HL-60/S4 treated with retinoic acid at 250 ng/mL for 4 days and 3 days (cell line): ENCODE measurements around the gene LTA.
"Not testable (repeated sequence)": the region's sequence is repeated elsewhere in the genome, so short reads cannot be mapped to it uniquely, and the experiment has no call there.

ENCODE experiments used
- in situ Hi-C: fragments of 300-500 bp; cut with MboI; formaldehyde crosslinking; loops from 2 replicates; pipeline ENCODE4 v1.7.0; 2022; ENCODE audit warnings: low sequenced_read_pairs

LTA gene

DNA sequence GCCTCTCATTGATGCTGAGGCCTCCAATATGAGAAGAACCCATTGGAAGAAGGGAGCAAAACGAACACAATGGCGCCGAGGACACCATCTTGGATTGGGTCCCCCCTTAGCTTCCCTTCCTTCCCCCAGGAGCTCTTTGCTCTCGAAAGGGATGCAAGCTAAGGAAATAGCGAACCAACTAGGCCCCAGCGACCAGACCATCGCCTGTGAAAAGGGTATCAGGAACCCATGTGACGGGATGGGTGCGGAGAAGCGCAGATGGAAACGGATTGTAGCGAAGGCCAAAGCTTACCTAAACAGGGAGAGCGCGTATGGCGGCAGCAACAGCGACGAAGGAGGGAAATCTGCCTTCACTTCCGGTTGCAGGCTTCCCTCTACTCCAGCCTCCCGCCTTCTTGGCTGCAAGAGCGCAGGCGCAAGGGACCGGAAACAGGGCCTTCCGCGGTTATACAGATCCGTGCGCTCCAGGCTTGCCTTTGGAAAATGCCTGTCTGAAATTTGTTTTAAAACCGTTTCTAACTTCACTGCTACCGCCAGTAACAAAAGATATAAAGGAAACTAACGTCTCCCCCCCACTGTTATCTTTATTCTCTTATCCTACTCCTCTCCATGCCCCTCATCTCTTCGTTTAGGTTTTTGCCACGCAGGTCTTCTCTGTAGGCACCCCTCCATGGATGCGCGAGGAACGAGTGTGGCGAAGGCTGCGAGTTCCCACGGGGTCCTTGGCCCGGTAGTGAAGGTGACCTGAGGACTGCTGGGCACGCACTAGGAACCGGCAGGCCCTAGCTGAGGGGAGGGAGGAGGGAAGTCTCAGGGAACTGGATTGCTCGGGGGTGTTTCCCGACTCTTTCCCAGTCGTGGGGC is 30.2 kb upstream of the LTA start, which contains the start of gene DDX39B:
TSS of gene DDX39B (minus strand) at position 346 of the 864 bp plus-strand sequence. CDS start 1,471 bp downstream, outside the sequence.
- in situ Hi-C loops = no loop called here

- in situ Hi-C loops = no loop called here
Observed at GRCh38 chr6:31543639-31544038, 28.4 kb upstream of the LTA start.

DNA sequence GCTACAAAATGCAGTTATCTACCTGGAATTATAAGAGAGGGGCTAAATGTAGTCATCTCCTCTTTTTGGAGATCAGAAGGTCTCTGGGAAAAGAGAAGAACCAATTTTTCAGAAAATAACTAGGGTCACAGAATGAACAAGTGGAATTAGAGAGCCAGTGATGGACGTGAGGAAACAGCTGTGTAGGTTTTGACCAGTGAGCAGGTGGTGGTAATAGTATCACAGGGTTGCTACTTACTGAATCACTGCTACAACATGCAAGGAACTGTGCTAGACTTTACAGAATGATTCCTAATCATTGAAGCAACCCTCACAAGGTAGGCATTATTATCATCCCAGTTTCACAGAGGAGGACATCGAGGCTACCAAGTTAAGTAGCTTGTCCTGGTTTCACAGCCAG is 27.4 kb upstream of the LTA start:
- in situ Hi-C loops = no loop called here

- in situ Hi-C loops = no loop called here
Observed at GRCh38 chr6:31545291-31545690, 26.8 kb upstream of the LTA start.

- in situ Hi-C loops = no loop called here
Observed at GRCh38 chr6:31546339-31546957, 25.6 kb upstream of the LTA start, which contains the start of gene ATP6V1G2. Gene ATP6V1G2, minus strand, starts transcription at chr6:31546608. Its CDS starts 49 bp downstream, at chr6:31546559.

DNA sequence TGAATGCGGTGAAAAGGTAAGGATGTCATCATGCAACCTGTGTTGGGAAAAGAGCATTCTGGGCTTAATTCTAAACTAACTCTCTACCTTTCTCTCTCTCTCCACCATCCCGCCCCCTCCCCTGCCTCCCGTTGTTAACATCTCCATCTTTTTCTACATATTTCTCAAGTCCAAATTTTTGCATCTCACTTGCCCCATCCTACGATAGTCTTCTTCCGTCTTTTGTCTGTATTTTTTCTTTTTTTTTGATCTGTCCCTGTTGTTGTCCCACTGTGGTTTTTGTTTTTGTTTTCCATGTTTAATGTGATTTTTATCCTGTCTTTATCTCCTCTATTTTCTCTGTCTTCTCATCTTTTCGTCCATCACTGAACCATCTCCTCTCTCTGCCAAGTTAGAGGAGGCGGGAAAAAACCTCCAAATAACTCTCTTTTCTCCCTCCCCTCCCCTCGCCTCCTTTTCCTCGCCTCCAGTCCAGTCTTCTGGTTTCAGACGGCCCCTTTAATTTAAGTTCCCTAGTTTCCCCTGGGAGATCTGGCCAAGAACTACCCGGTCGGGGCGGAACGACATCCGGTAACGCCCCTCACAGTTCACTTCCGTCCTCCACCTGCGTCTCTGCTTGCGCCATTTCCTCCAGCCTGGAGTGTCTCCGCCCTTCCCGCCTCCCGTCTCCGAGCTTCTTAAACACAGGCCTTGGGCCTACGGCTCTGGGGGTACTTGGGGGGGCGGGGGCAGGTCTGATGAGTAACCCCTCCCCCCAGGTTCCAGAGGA is 24.9 kb upstream of the LTA start, which contains the start of gene NFKBIL1:
TSS of gene NFKBIL1 (plus strand) at position 651 of the 769 bp plus-strand sequence. CDS start at position 738, 87 bp downstream.
- in situ Hi-C loops = no loop called here

- in situ Hi-C loops = no loop called here
Observed at GRCh38 chr6:31547727-31548543, 24.2 kb upstream of the LTA start.

DNA sequence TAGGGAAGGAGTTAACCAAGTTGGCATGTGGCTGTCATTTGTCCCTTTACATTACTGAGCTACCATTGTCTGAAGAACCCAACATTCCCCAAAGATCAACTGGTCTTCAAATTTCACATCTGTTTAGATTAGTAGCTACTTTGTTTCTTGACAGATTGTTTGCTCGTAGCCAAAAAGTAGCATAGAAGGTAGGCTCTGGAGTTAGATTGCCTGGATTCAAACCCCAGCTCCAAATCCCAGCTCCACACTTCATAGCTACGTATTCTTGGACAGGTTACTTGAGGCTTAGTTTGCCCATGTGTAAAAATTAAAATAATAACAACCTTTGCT is 23.6 kb upstream of the LTA start:
- in situ Hi-C loops = no loop called here

DNA sequence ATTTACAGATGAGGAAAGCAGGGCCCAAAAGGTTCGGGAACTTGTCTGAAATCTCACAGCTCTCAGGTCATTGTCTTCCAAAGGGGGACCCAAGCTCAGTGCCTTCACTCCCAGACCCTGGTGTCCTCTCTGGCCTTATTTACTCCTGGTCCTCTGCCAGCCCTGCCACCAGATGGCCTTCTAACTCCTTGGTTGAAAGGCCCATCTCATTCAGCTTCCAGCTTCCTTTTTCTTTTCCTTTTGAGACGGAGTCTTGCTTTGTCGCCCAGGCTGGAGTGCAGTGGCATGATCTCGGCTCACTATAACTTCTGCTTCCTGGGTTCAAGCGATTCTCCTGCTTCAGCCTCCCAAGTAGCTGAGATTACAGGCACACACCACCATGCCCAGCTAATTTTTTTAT is 20.7 kb upstream of the LTA start:
- in situ Hi-C loops = not testable (repeated sequence)

DNA sequence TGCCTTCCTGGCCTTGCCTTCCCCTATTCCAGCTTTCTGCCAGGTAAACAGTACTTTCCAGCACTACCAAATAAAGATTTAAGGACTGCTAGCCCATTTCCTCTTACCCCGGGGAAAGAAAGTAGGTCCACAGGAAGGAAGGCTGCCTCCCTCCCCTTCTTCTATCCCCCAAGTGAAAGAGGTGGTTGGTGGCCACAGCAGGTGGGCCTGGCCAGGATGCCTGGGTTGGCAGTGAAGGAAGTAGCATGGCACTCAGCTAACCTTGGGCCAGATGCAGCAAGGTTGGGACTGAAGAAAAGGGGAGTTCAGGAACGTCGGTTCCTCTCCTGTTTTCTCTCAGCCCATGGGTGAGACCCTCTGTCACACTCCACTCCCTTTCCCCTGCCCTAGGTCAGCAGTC is 15.8 kb upstream of the LTA start:
- in situ Hi-C loops = no loop called here

GRCh38 chr6:31557443-31558317 is 14.4 kb upstream of the LTA start:
- in situ Hi-C loops = no loop called here

DNA sequence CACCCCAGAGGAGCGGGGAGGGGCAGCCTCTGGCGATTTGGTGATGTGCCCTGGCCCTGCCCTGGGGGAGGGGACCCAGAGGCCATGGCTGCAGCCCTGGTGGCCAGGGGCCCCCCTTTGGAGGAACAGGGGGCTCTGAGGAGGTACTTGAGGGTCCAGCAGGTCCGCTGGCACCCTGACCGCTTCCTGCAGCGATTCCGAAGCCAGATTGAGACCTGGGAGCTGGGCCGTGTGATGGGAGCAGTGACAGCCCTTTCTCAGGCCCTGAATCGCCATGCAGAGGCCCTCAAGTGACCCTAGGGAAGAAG is 13.8 kb upstream of the LTA start:
- in situ Hi-C loops = no loop called here

GRCh38 chr6:31558631-31559500 is 13.2 kb upstream of the LTA start:
- in situ Hi-C loops = no loop called here

DNA sequence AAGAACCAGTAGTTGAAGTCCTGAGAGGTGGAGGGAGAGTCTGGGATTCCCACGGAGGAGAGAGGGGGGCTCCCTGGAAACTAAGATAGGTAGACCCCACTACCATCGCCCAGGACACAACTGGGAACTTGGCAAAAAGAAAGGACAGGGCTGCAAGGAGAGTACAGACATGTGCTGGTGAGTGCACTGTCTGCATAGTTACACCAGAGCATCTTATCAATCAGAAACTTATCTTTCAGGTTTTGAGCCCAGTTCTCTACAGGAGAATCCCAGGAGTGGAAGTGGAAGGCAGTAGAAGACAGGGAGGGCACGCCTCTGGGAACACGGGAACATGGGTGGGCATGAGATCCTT is 12.5 kb upstream of the LTA start:
- in situ Hi-C loops = no loop called here

DNA sequence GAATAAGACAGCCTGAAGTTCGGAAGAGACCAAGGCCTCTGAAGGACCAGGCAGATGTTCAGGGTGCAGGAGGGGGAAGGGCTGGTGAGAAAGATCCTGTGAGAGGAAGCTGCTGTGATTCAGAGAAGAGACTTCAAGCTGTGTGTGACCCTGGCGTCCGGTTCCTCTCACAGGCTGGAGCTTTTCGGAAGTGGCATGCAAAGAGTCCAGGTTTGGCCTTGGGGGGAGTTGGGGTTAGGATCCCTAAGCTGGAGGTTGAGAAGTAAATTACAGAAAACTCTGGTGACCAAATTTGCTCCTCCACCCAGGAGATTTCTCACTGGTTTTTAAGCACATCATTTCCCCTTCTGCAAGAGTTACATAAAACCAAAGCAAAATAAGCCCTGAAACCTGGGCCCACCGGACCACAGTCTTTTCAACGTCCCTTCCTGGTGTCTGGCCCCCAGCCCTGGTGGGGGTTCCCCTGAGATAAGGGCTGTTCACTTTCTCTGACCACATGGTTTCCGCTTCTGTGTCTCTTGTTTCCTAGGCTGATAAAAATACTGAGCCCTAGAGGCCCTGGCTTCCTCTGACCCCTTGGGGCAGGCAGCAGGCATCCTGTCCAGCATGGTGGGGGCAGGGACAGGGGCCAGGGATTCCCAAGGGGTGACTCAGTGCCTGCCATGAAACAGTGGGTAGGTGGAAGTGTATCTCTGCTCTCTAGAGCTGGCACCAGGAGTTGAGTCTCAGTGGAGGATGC is 12.0 kb upstream of the LTA start:
- in situ Hi-C loops = loop anchor here (5.0 kb wide), 1 partner anchor 37 kb away; no protein-coding TSS in a partner anchor

- in situ Hi-C loops = loop anchor here (5.0 kb wide), 1 partner anchor 37 kb away; no protein-coding TSS in a partner anchor
Observed at GRCh38 chr6:31560697-31561058, 11.4 kb upstream of the LTA start.

GRCh38 chr6:31567531-31568370 is 4.3 kb upstream of the LTA start:
- in situ Hi-C loops = no loop called here
